ENCODE measurements around the gene SYN1. TPM values are rescaled to one million over a fixed set of nuclear protein-coding genes. Genes with fewer than 3 reads are reported as not detected.
A peak's percentile ranks its signal among the peaks of the same experiment; 100 is the strongest.

Gene SYN1
- total RNA-seq, 4 donors from 2014 or later, result 0.31 TPM; not detected in 3

DNA sequence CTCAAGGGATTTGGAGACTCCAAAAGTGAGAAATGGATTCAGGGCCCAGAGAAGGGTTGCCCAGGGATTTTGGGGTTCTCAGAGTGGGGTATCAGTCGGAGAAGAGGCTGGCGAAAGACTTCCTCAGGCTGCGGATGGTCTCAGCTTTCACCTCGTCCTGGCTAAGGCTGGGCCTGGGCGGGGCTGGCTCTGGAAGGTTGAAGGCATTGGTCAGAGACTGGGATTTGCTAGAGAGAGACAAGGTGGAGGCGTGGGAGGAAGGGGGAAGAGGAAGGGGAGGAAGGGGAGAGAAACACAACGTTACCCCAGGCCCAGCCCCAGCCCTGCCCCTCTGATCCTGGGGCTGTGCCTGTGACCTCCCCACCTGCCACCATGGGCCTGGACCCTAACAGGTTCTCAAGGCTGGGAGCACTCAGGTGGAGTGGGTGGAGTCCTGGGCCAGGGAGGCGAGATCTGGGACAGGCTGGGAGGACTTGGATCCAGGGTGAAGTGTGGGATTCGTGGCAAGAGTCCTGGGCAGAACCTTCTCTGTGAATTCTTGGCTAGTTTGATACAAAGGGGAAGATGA is 46.8 kb downstream of the SYN1 start:
- Histone ChIP-seq H3K36me3 (peaks cover 0 to 43% (median 0%) of the 10 kb centered on the region in 3 donors), H3K9me3 (no peaks in the 10 kb centered on the region), H3K27ac (peak overlapping the region in 2 of 4 donors; percentile 21 to 69), H3K4me3 (no peak overlapping the region), H3K4me1 (peaks cover 0 to 19% (median 3%) of the 10 kb centered on the region in 3 donors), H3K27me3 (no peaks in the 10 kb centered on the region)
- intact Hi-C loops (cut with DNase I), result no loop called here
- WGBS, 2 donors, result 40 to 67% methylated on average over 1 to 9 of the region's 9 CpGs
- no peak for DNase-seq
- TF ChIP-seq POLR2A (IDR thresholded peaks at IDR 0.05), result no peak
- TF ChIP-seq, protein P1, sequence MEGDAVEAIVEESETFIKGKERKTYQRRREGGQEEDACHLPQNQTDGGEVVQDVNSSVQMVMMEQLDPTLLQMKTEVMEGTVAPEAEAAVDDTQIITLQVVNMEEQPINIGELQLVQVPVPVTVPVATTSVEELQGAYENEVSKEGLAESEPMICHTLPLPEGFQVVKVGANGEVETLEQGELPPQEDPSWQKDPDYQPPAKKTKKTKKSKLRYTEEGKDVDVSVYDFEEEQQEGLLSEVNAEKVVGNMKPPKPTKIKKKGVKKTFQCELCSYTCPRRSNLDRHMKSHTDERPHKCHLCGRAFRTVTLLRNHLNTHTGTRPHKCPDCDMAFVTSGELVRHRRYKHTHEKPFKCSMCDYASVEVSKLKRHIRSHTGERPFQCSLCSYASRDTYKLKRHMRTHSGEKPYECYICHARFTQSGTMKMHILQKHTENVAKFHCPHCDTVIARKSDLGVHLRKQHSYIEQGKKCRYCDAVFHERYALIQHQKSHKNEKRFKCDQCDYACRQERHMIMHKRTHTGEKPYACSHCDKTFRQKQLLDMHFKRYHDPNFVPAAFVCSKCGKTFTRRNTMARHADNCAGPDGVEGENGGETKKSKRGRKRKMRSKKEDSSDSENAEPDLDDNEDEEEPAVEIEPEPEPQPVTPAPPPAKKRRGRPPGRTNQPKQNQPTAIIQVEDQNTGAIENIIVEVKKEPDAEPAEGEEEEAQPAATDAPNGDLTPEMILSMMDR (IDR thresholded peaks at IDR 0.05), result no peak

- TF ChIP-seq, protein P1 (IDR thresholded peaks at IDR 0.05), result no peak
- no peak for TF ChIP-seq POLR2A (IDR thresholded peaks at IDR 0.05)
- H3K27me3 ChIP-seq, result no peaks in the 10 kb centered on the region
- H3K4me1 ChIP-seq, result peaks cover 0 to 19% (median 3%) of the 10 kb centered on the region in 3 donors
- no peak overlapping the region for H3K4me3 ChIP-seq
- H3K27ac ChIP-seq, result no peak overlapping the region
- no peaks in the 10 kb centered on the region for H3K9me3 ChIP-seq
- intact Hi-C loops (cut with DNase I), result no loop called here
- 85 to 93% methylated on average over 3 to 6 of the region's 13 CpGs for WGBS, 2 donors
- peaks cover under 1 to 53% (median 5%) of the 10 kb centered on the region in 3 donors for H3K36me3 ChIP-seq
- DNase-seq, result no peak
Observed at GRCh38 chrX:47571896-47572295, 47.8 kb downstream of the SYN1 start.

DNA sequence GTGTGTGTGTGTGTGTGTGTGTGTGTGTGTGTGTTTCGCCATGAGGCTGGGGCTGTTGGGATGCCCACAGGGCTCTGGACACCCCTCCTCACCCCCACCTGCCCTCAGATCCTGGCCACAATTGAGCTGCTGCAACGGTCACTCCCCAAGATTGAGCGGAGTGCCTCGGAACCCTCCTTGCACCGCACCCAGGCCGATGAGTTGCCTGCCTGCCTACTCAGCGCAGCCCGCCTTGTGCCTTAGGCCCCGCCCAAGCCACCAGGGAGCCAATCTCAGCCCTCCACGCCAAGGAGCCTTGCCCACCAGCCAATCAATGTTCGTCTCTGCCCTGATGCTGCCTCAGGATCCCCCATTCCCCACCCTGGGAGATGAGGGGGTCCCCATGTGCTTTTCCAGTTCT is 48.4 kb downstream of the SYN1 start:
- no peak for TF ChIP-seq POLR2A (IDR thresholded peaks at IDR 0.05)
- TF ChIP-seq, protein P1 (IDR thresholded peaks at IDR 0.05), result no peak
- no peaks in the 10 kb centered on the region for H3K9me3 ChIP-seq
- H3K4me3 ChIP-seq, result no peak overlapping the region
- intact Hi-C loops (cut with DNase I), result no loop called here
- no peak for DNase-seq
- WGBS, 2 donors, result 90% methylated on average over 5 of the region's 11 CpGs; no CpG with 5 or more reads in 1 of the 2 donors
- H3K36me3 ChIP-seq, result peaks cover 6 to 60% (median 8%) of the 10 kb centered on the region in 3 donors
- no peaks in the 10 kb centered on the region for H3K27me3 ChIP-seq
- H3K27ac ChIP-seq, result no peak overlapping the region
- peaks cover 0 to 19% (median 3%) of the 10 kb centered on the region in 3 donors for H3K4me1 ChIP-seq

DNA sequence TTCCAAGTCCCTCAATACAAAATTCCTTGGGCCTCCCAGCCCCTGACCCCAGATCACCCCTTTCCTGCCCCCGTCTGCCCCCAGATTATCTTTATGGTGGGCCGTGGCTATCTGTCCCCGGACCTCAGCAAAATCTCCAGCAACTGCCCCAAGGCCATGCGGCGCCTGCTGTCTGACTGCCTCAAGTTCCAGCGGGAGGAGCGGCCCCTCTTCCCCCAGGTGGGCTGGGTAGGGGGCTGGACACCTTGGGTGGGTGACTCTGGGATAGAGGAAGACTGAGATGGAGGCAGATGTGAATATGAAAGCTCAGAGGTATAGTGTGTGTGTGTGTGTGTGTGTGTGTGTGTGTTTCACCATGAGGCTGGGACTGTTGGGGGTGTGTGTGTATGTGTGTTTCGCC is 48.9 kb downstream of the SYN1 start:
- H3K4me3 ChIP-seq, result no peak overlapping the region
- TF ChIP-seq POLR2A (IDR thresholded peaks at IDR 0.05), result no peak
- TF ChIP-seq, protein P1 (IDR thresholded peaks at IDR 0.05), result no peak
- intact Hi-C loops (cut with DNase I), result no loop called here

DNA sequence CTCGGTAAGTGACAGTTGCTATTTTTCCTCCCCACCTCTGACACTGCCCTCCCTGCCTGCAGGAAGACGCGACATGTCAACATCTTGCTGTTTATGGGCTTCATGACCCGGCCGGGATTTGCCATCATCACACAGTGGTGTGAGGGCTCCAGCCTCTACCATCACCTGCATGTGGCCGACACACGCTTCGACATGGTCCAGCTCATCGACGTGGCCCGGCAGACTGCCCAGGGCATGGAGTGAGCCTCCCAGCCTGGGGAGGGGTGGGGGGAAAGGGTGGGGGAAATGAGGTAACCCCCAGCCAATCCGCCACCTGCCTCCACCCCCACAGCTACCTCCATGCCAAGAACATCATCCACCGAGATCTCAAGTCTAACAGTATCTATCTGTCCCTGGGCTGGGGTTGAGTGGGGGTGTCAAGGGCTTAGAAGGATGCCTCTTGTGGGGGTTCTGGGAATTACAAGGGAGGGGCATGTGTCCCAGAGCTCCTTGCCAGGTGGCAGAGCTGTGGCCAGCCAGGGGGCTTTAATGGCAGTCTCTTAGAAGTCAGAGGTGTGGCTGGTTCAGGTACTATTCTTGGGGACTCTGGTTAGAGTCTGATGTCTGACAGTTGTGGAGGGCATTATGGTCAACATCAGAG is 50.9 kb downstream of the SYN1 start:
- H3K27me3 ChIP-seq, result no peaks in the 10 kb centered on the region
- H3K27ac ChIP-seq, result no peak overlapping the region
- TF ChIP-seq, protein P1 (IDR thresholded peaks at IDR 0.05), result peak in 4 of 6 experiments; percentile 12 to 31 (median 17)
- TF ChIP-seq POLR2A (IDR thresholded peaks at IDR 0.05), result no peak
- peaks cover 6 to 81% (median 8%) of the 10 kb centered on the region in 3 donors for H3K36me3 ChIP-seq
- peaks cover 0 to 15% (median 0%) of the 10 kb centered on the region in 3 donors for H3K4me1 ChIP-seq
- no peak for DNase-seq
- H3K4me3 ChIP-seq, result no peak overlapping the region
- H3K9me3 ChIP-seq, result no peaks in the 10 kb centered on the region
- 86 to 95% methylated on average over 2 to 7 of the region's 13 CpGs for WGBS, 2 donors
- intact Hi-C loops (cut with DNase I), result no loop called here

More for the DNA sequence above, 48.9 kb downstream of the SYN1 start:
- H3K9me3 ChIP-seq, result no peaks in the 10 kb centered on the region
- no peaks in the 10 kb centered on the region for H3K27me3 ChIP-seq
- 57% methylated on average over 3 of the region's 8 CpGs; no CpG with 5 or more reads in 1 of the 2 donors for WGBS, 2 donors
- no peak overlapping the region for H3K27ac ChIP-seq
- peaks cover 6 to 64% (median 8%) of the 10 kb centered on the region in 3 donors for H3K36me3 ChIP-seq
- no peak for DNase-seq
- H3K4me1 ChIP-seq, result peaks cover 0 to 19% (median 3%) of the 10 kb centered on the region in 3 donors
